Spleen (tissue), 11 donors: ENCODE measurements around the gene PRDM7. TPM values are rescaled to one million over a fixed set of nuclear protein-coding genes. Genes with fewer than 3 reads are reported as not detected.

Source experiments
- DNase-seq: peaks from one replicate; pipeline ENCODE4 v3.0.0-alpha.2; 2020
- H3K27ac ChIP-seq, 8 donors: fragments of 200-600 bp; sonication (generic) in 7 of 8; 1 replicate in 4 of 8; 2 replicates in 4 of 8; pipeline versions ENCODE4 v1.5.0 to v1.8.0; 2016 to 2021; ENCODE audit warnings: inconsistent platforms in 4 of 8, mild to moderate bottlenecking in 4 of 8, moderate library complexity in 1 of 8
- H3K27me3 ChIP-seq, 7 donors: fragments of 200-600 bp; sonication (generic) in 6 of 7; replicated peaks in 1 of 7; 1 replicate in 4 of 7; 2 replicates in 3 of 7; pipeline versions ENCODE4 v1.5.0 to v1.8.0; 2016 to 2021; ENCODE audit warnings: inconsistent platforms in 3 of 7, mild to moderate bottlenecking in 1 of 7
- H3K36me3 ChIP-seq, 6 donors: fragments of 200-600 bp; sonication (generic) in 5 of 6; 1 replicate in 4 of 6; 2 replicates in 2 of 6; pipeline versions ENCODE4 v1.5.0 to v1.8.0; 2016 to 2021; ENCODE audit warnings: inconsistent platforms in 2 of 6
- H3K4me1 ChIP-seq, 6 donors: fragments of 200-600 bp; sonication (generic) in 5 of 6; 1 replicate in 3 of 6; 2 replicates in 3 of 6; pipeline versions ENCODE4 v1.5.0 to v1.8.0; 2016 to 2021; ENCODE audit warnings: inconsistent platforms in 3 of 6
- H3K4me3 ChIP-seq, 8 donors: fragments of 200-600 bp; sonication (generic) in 7 of 8; 1 replicate in 4 of 8; 2 replicates in 4 of 8; pipeline versions ENCODE4 v1.5.0 to v1.8.0; 2016 to 2021; ENCODE audit warnings: inconsistent platforms in 4 of 8, mild to moderate bottlenecking in 4 of 8, moderate library complexity in 2 of 8
- H3K9me3 ChIP-seq, 8 donors: fragments of 200-600 bp; sonication (generic) in 7 of 8; 1 replicate in 4 of 8; 2 replicates in 4 of 8; pipeline versions ENCODE4 v1.5.0 to v1.8.0; 2016 to 2021; ENCODE audit warnings: inconsistent platforms in 4 of 8
- CTCF ChIP-seq, 11 experiments: fragments of 200-600 bp in 7 of 11; fragments of 450-650 bp in 4 of 11; sonication (generic) in 4 of 11; IDR thresholded peaks in 8 of 11; conservative IDR thresholded peaks in 3 of 11; 1 replicate in 7 of 11; 2 replicates in 4 of 11; pipeline versions ENCODE4 v1.4.0 to v1.8.0; 2016 to 2021; ENCODE audit warnings: antibody characterized with exemption in 11 of 11, inconsistent platforms in 4 of 11, mild to moderate bottlenecking in 1 of 11
- POLR2A ChIP-seq, 3 donors: fragments of 450-650 bp; IDR thresholded peaks; one replicate each; pipeline ENCODE4 v1.5.1; 2017; ENCODE audit warnings: antibody characterized with exemption in 3 of 3, mild to moderate bottlenecking in 1 of 3
- POLR2AphosphoS5 ChIP-seq, 3 donors: sonication (generic); formaldehyde crosslinking; IDR thresholded peaks; one replicate each; pipeline ENCODE4 v1.5.1; 2017; ENCODE audit warnings: antibody characterized with exemption in 3 of 3
- WGBS, 5 donors: extraction: QIAGEN DNeasy Blood & Tissue Kit in 3 of 5; methylation state at CpG; one replicate each; pipeline versions ENCODE4 v1.1.5 to v1.1.7; 2013 to 2018; 5-methylcytosine and 5-hydroxymethylcytosine counted together
- intact Hi-C: fragments of 100-400 bp; cut with DNase I; formaldehyde crosslinking; loops from one replicate; pipeline ENCODE4 v1.15.0; 2023; ENCODE audit warnings: low total_unique reads
- polyA plus RNA-seq, 3 donors: library from polyadenylated mRNA; stranded (reverse); fragments of 200-250 nt; gene quantifications; one replicate each; pipeline ENCODE4 v1.2.1, GENCODE V29; 2013
- total RNA-seq, 7 donors: library from RNA; depleted of rRNA in 3 of 7; stranded (reverse); fragments of >200 nt in 3 of 7; fragmentation: NEBNext Ultra II Directional in 4 of 7; extraction: Animal tissue kit (Norgen Biotek cat#: 25700) in 4 of 7; gene quantifications; one replicate each; pipeline versions ENCODE4 v1.1.0 to v1.2.1, GENCODE V29; 2016 to 2021
- donor health status: healthy with polysubstance abuse.
- donor health status: DM: no; HTN: no; CAD: no; lungs with moderate emphysema.
- donor health status: DM: no; HTN: no; CAD: no.
- donor health status: Bipolar disorder and iron deficiency.
- donor health status: healthy.
- donor health status: DM: no; HTN: no; CAD: no.
- donor health status: DM: yes; HTN: yes; CAD: no.

The PRDM7 gene
- total and polyA plus RNA-seq, 10 donors, result not detected

- H3K27ac ChIP-seq, result peak overlapping the region in 1 of 8 donors; percentile 17
- H3K9me3 ChIP-seq, result no peaks in the 10 kb centered on the region
- intact Hi-C loops, result no loop called here
- peaks cover 4 to 42% (median 17%) of the 10 kb centered on the region in 7 donors for H3K27me3 ChIP-seq
- no peak for DNase-seq
- TF ChIP-seq CTCF (IDR thresholded peaks at IDR 0.05 in 8 of 11, conservative IDR thresholded peaks at IDR 0.05 in 3 of 11) (no peak), POLR2AphosphoS5 (IDR thresholded peaks at IDR 0.05) (no peak), POLR2A (IDR thresholded peaks at IDR 0.05) (no peak)
- H3K4me1 ChIP-seq, result peaks cover 8 to 15% (median 11%) of the 10 kb centered on the region in 6 donors
- 36 to 61% (median 44%) methylated on average over 17 to 29 of the region's 59 CpGs for WGBS, 5 donors
- peak overlapping the region in 5 of 8 donors; percentile 22 to 61 (median 32) for H3K4me3 ChIP-seq
- H3K36me3 ChIP-seq, result peaks cover 0 to 15% (median 4%) of the 10 kb centered on the region in 6 donors
Observed at GRCh38 chr16:90047714-90048346, 29.3 kb downstream of the PRDM7 start.

DNA sequence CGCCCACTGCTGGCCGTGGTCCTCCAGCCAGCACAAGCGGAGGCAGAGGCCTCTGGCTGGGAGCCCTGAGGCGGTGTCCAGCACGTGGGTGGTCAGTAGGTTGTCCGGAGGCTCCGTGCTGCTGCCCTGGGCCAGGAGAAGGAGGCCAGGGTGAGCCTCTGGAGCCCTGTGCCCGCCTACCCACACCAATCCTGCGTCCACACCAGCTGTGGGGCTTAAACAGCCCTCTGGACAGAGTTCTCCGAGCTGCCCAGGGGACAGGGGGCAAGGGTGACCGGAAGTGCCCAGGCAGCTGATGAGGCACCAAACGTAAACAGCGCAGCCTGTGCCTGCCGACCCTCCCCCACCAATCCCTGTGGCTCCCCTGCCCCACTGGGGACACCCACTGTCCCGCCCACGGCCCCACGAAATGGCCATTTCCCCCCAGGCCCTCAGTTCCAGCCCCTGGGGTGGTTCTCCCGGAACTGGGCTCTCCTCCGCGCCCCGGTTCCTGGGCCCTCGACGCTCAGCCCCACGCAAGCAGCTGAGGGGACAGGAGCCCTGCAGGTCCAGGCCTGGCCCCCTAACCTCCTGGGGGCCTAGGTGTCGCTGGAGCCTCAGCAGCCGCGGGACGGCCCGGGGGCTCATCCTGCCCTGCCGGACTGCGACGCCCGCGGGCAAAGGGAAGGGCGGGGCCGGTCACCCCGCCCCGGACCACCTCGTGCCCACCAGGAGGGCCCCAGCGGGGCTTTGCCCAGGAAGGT is 30.0 kb downstream of the PRDM7 start:
- Histone ChIP-seq H3K4me1 (peaks cover 8 to 15% (median 11%) of the 10 kb centered on the region in 6 donors), H3K9me3 (no peaks in the 10 kb centered on the region), H3K27me3 (peaks cover 4 to 42% (median 17%) of the 10 kb centered on the region in 7 donors), H3K4me3 (peak overlapping the region in 5 of 8 donors; percentile 22 to 61 (median 32)), H3K36me3 (peaks cover 0 to 22% (median 7%) of the 10 kb centered on the region in 6 donors), H3K27ac (peak overlapping the region in 1 of 8 donors; percentile 17)
- no peak for DNase-seq
- intact Hi-C loops, result no loop called here
- 3 to 7% (median 6%) methylated on average over 26 to 40 of the region's 40 CpGs for WGBS, 5 donors
- TF ChIP-seq POLR2AphosphoS5 (IDR thresholded peaks at IDR 0.05), result peak in 2 of 3 donors; percentile 33 to 40
- no peak for TF ChIP-seq POLR2A (IDR thresholded peaks at IDR 0.05)
- TF ChIP-seq CTCF (IDR thresholded peaks at IDR 0.05 in 8 of 11, conservative IDR thresholded peaks at IDR 0.05 in 3 of 11), result no peak

DNA sequence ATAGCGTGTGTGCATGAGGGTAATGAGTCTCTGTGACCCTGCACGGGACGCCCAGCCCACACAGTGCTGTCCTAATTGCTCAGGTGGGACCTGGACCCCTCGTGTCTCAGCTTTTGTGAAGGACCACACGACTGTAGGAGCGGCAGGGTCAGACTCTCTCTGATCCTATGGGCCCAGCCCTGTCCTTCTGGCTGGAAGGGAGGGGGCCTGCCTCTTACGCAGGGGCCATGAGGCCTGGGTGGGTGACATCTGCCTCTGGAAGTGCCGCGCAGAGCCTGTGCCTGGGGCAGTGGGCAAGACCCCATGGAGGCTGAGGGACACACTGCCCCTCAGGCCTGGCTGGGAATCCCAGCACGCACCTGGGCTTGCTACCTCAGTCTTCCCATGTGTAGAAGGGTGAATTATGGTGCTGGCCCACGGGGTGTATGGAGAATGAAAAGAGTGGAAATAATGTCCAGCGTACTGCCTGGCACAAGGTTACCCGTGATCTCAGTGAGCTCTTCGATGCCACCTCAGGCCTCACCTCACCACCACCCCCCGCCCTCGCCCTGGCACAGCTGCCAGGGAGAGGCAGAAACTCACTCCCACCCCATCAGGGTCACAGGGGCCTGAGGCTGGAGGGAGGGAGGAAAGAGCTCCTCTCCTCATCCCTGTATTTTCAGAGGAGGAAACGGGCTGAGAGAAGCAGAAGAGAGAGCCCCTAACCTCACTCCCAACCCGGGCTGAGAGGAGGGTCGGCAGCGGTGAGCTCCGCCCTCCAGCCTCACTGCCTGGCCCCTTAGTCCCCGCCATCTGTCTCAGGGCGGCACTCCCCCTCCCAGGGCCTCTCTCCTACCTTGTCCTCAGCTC is 30.8 kb downstream of the PRDM7 start:
- TF ChIP-seq POLR2AphosphoS5 (IDR thresholded peaks at IDR 0.05) (peak in 1 of 3 donors; percentile 27), CTCF (IDR thresholded peaks at IDR 0.05 in 8 of 11, conservative IDR thresholded peaks at IDR 0.05 in 3 of 11) (no peak)
- WGBS, 5 donors, result 35 to 62% (median 49%) methylated on average over 11 to 23 of the region's 23 CpGs
- DNase-seq, result no peak
- peaks cover 8 to 15% (median 11%) of the 10 kb centered on the region in 6 donors for H3K4me1 ChIP-seq
- H3K9me3 ChIP-seq, result no peaks in the 10 kb centered on the region
- H3K27ac ChIP-seq, result peak overlapping the region in 1 of 8 donors; percentile 17
- peak overlapping the region in 2 of 8 donors; percentile 42 to 61 for H3K4me3 ChIP-seq
- peaks cover 4 to 42% (median 17%) of the 10 kb centered on the region in 7 donors for H3K27me3 ChIP-seq
- peaks cover 0 to 23% (median 7%) of the 10 kb centered on the region in 6 donors for H3K36me3 ChIP-seq
- intact Hi-C loops, result no loop called here
